GM15510 (cell line): ENCODE results near the gene SECISBP2.

Source experiments
- POLR2A ChIP-seq: IDR thresholded peaks from 3 replicates; pipeline ENCODE4 v1.6.1; 2011; ENCODE audit warnings: borderline replicate concordance; ENCODE audit not compliant: insufficient read length; ENCODE audit errors: extremely low read depth

The SECISBP2 gene

GRCh38 chr9:89323390-89323789, 5.1 kb downstream of the SECISBP2 start:
- TF ChIP-seq POLR2A: no peak

GRCh38 chr9:89325733-89326132, 7.4 kb downstream of the SECISBP2 start:
- TF ChIP-seq POLR2A: no peak

- no peak for TF ChIP-seq POLR2A
Observed at GRCh38 chr9:89328064-89328463, 9.8 kb downstream of the SECISBP2 start.

- no peak for TF ChIP-seq POLR2A
Observed at GRCh38 chr9:89329917-89330316, 11.6 kb downstream of the SECISBP2 start.

GRCh38 chr9:89330513-89330912, 12.2 kb downstream of the SECISBP2 start:
- TF ChIP-seq POLR2A: no peak

GRCh38 chr9:89339807-89340206, 21.5 kb downstream of the SECISBP2 start:
- no peak for TF ChIP-seq POLR2A

GRCh38 chr9:89340332-89340731, 22.0 kb downstream of the SECISBP2 start:
- no peak for TF ChIP-seq POLR2A

- TF ChIP-seq POLR2A: no peak
Observed at GRCh38 chr9:89342213-89342612, 23.9 kb downstream of the SECISBP2 start.

GRCh38 chr9:89342948-89343347, 24.6 kb downstream of the SECISBP2 start:
- TF ChIP-seq POLR2A: no peak

- no peak for TF ChIP-seq POLR2A
Observed at GRCh38 chr9:89345476-89345875, 27.2 kb downstream of the SECISBP2 start.

GRCh38 chr9:89346696-89347095, 28.4 kb downstream of the SECISBP2 start:
- no peak for TF ChIP-seq POLR2A

GRCh38 chr9:89347651-89348050, 29.4 kb downstream of the SECISBP2 start:
- no peak for TF ChIP-seq POLR2A

- TF ChIP-seq POLR2A: no peak
Observed at GRCh38 chr9:89349607-89350006, 31.3 kb downstream of the SECISBP2 start.

- TF ChIP-seq POLR2A: no peak
Observed at GRCh38 chr9:89350988-89351557, 32.8 kb downstream of the SECISBP2 start.

GRCh38 chr9:89351584-89352300, 33.4 kb downstream of the SECISBP2 start:
- TF ChIP-seq POLR2A: no peak

GRCh38 chr9:89352451-89352850, 34.2 kb downstream of the SECISBP2 start:
- TF ChIP-seq POLR2A: no peak
